ENCODE measurements around the gene C2CD4C. TPM values are rescaled to one million over a fixed set of nuclear protein-coding genes. Genes with fewer than 3 reads are reported as not detected.

Gene C2CD4C
- total and polyA plus RNA-seq, 10 donors: 0.23 to 2.1 (median 0.77) TPM; not detected in 1

GRCh38 chr19:456547-457110, 47.7 kb upstream of the C2CD4C start:
- intact Hi-C loops (cut with DNase I; ENCODE audit: low total_unique reads): no loop called here
- Histone ChIP-seq H3K36me3 (no peaks in the 10 kb centered on the region), H3K4me1 (peaks cover 2 to 19% (median 15%) of the 10 kb centered on the region in 6 donors), H3K4me3 (no peak overlapping the region), H3K27ac (no peak overlapping the region), H3K27me3 (replicated peaks in 1 of 7) (peaks cover 0 to 29% (median 18%) of the 10 kb centered on the region in 7 donors), H3K9me3 (peaks cover 0 to 1% (median 0%) of the 10 kb centered on the region in 8 donors)
- no peak for DNase-seq
- WGBS, 5 donors: 75 to 87% (median 81%) methylated on average over 18 of the region's 18 CpGs
- TF ChIP-seq POLR2A (IDR thresholded peaks at IDR 0.05): no peak
- TF ChIP-seq CTCF (IDR thresholded peaks at IDR 0.05 in 8 of 11, conservative IDR thresholded peaks at IDR 0.05 in 3 of 11): no peak
- TF ChIP-seq POLR2AphosphoS5 (IDR thresholded peaks at IDR 0.05): no peak

GRCh38 chr19:455851-456546, 47.1 kb upstream of the C2CD4C start:
- Histone ChIP-seq H3K4me1 (peaks cover 0 to 13% (median 8%) of the 10 kb centered on the region in 6 donors), H3K4me3 (no peak overlapping the region), H3K9me3 (peaks cover 0 to 7% (median under 1%) of the 10 kb centered on the region in 8 donors), H3K36me3 (no peaks in the 10 kb centered on the region), H3K27ac (no peak overlapping the region), H3K27me3 (replicated peaks in 1 of 7) (peaks cover 0 to 22% (median 12%) of the 10 kb centered on the region in 7 donors)
- no peak for DNase-seq
- intact Hi-C loops (cut with DNase I; ENCODE audit: low total_unique reads): no loop called here
- no peak for TF ChIP-seq CTCF (IDR thresholded peaks at IDR 0.05 in 8 of 11, conservative IDR thresholded peaks at IDR 0.05 in 3 of 11)
- no peak for TF ChIP-seq POLR2AphosphoS5 (IDR thresholded peaks at IDR 0.05)
- TF ChIP-seq POLR2A (IDR thresholded peaks at IDR 0.05): no peak
- 89 to 92% (median 90%) methylated on average over 21 to 31 of the region's 31 CpGs for WGBS, 5 donors

- Histone ChIP-seq H3K36me3 (no peaks in the 10 kb centered on the region), H3K4me1 (peaks cover 0 to 9% (median 6%) of the 10 kb centered on the region in 6 donors), H3K27ac (no peak overlapping the region), H3K4me3 (no peak overlapping the region), H3K9me3 (peaks cover 0 to 16% (median 2%) of the 10 kb centered on the region in 8 donors), H3K27me3 (replicated peaks in 1 of 7) (peaks cover 0 to 17% (median 8%) of the 10 kb centered on the region in 7 donors)
- 91 to 94% (median 94%) methylated on average over 21 to 39 of the region's 39 CpGs for WGBS, 5 donors
- no peak for DNase-seq
- TF ChIP-seq POLR2A (IDR thresholded peaks at IDR 0.05) (no peak), CTCF (IDR thresholded peaks at IDR 0.05 in 8 of 11, conservative IDR thresholded peaks at IDR 0.05 in 3 of 11) (no peak), POLR2AphosphoS5 (IDR thresholded peaks at IDR 0.05) (no peak)
- intact Hi-C loops (cut with DNase I; ENCODE audit: low total_unique reads): no loop called here
Observed at GRCh38 chr19:455031-455705, 46.2 kb upstream of the C2CD4C start.

- DNase-seq: no peak
- intact Hi-C loops (cut with DNase I; ENCODE audit: low total_unique reads): no loop called here
- Histone ChIP-seq H3K4me1 (peaks cover 0 to 1% (median 0%) of the 10 kb centered on the region in 6 donors), H3K27me3 (replicated peaks in 1 of 7) (peaks cover 0 to under 1% (median 0%) of the 10 kb centered on the region in 7 donors), H3K27ac (no peak overlapping the region), H3K9me3 (peaks cover 0 to 17% (median 2%) of the 10 kb centered on the region in 8 donors), H3K36me3 (no peaks in the 10 kb centered on the region), H3K4me3 (no peak overlapping the region)
- TF ChIP-seq CTCF (IDR thresholded peaks at IDR 0.05 in 8 of 11, conservative IDR thresholded peaks at IDR 0.05 in 3 of 11) (no peak), POLR2AphosphoS5 (IDR thresholded peaks at IDR 0.05) (no peak), POLR2A (IDR thresholded peaks at IDR 0.05) (no peak)
- whole genome bisulfite sequencing, 5 donors: 86 to 93% (median 89%) methylated on average over 22 of the region's 22 CpGs
Observed at GRCh38 chr19:453606-454005, 44.7 kb upstream of the C2CD4C start.
